Ovary (tissue), 9 donors: ENCODE data around the gene NT5DC4. TPM values are rescaled to one million over a fixed set of nuclear protein-coding genes. Genes with fewer than 3 reads are reported as not detected.

ENCODE experiments used
- DNase-seq, 5 donors: peaks; one replicate each; pipeline ENCODE4 v3.0.0-alpha.2; 2019 to 2020
- H3K27ac ChIP-seq, 2 donors: fragments of 200-600 bp; one replicate each; pipeline versions ENCODE4 v1.5.1 to v1.8.0; 2019 to 2022
- H3K27me3 ChIP-seq: fragments of 200-600 bp; one replicate; pipeline ENCODE4 v1.8.0; 2022
- H3K36me3 ChIP-seq: fragments of 200-600 bp; sonication (generic); one replicate; pipeline ENCODE4 v1.5.1; 2019
- H3K4me1 ChIP-seq: one replicate; pipeline ENCODE4 v1.8.1; 2013; ENCODE audit warnings: mild to moderate bottlenecking, moderate library complexity; ENCODE audit not compliant: insufficient read depth
- H3K4me3 ChIP-seq: fragments of 200-600 bp; sonication (generic); one replicate; pipeline ENCODE4 v1.5.1; 2017
- H3K9me3 ChIP-seq, 2 donors: fragments of 200-600 bp in 1 of 2; sonication (generic) in 1 of 2; one replicate each; pipeline versions ENCODE4 v1.5.1 to v1.8.1; 2013 to 2019; ENCODE audit warnings: mild to moderate bottlenecking in 1 of 2, moderate library complexity in 1 of 2
- CTCF ChIP-seq, 3 donors: fragments of 450-650 bp in 2 of 3; fragments of 200-600 bp in 1 of 3; IDR thresholded peaks; one replicate each; pipeline versions ENCODE4 v1.5.1 to v1.8.0; 2016 to 2022; ENCODE audit warnings: antibody characterized with exemption in 3 of 3, mild to moderate bottlenecking in 1 of 3
- EP300 ChIP-seq: sonication (generic); formaldehyde crosslinking; IDR thresholded peaks from one replicate; pipeline ENCODE4 v1.6.1; 2017; ENCODE audit warnings: antibody characterized with exemption
- POLR2A ChIP-seq: fragments of 450-650 bp; IDR thresholded peaks from one replicate; pipeline ENCODE4 v1.6.1; 2017; ENCODE audit warnings: antibody characterized with exemption, mild to moderate bottlenecking, moderate library complexity
- WGBS, 3 donors: extraction: QIAGEN DNeasy Blood & Tissue Kit in 1 of 3; methylation state at CpG; one replicate each; pipeline versions ENCODE4 v1.1.5 to v1.1.7; 2013 to 2017; 5-methylcytosine and 5-hydroxymethylcytosine counted together
- intact Hi-C, 4 donors: fragments of 100-400 bp; cut with DNase I; formaldehyde crosslinking; loops; one replicate each; pipeline versions ENCODE4 v1.11.0 to v1.15.1; 2022 to 2023
- polyA plus RNA-seq, 2 donors: library from polyadenylated mRNA; stranded (reverse); fragments of 200-250 nt in 1 of 2; fragments of 350-450 nt in 1 of 2; fragmentation: Illumina TruSeq in 1 of 2; extraction: RNeasy Lipid Tissue Mini Kit (QIAGEN cat#74804) in 1 of 2; gene quantifications; one replicate each; pipeline ENCODE4 v1.2.3, GENCODE V29; 2013 to 2014
- total RNA-seq, 7 donors: library from RNA; depleted of rRNA in 2 of 7; stranded (reverse); fragments of >200 nt in 2 of 7; fragmentation: NEBNext Ultra II Directional in 3 of 7; extraction: Animal tissue kit (Norgen Biotek cat#: 25700) in 3 of 7; gene quantifications; one replicate each; pipeline versions ENCODE4 v1.1.0 to v1.2.4, GENCODE V29; 2016 to 2023
- donor health status: DM: no; HTN: no; CAD: no; lungs with moderate emphysema.
- donor health status: DM: no; HTN: no; CAD: no.
- donor health status: Bipolar disorder and iron deficiency.
- donor health status: DM: yes; HTN: yes; CAD: no.
- donor health status: DM: no; HTN: no; CAD: no.
- donor health status: DM: yes; HTN: yes; CAD: no.

NT5DC4 gene
- total and polyA plus RNA-seq, 9 donors, result not detected

GRCh38 chr2:112776113-112776512 lies 55.3 kb downstream of the NT5DC4 start:
- Histone ChIP-seq H3K27me3 (no peaks in the 10 kb centered on the region), H3K4me1 (no peaks in the 10 kb centered on the region), H3K27ac (no peak overlapping the region), H3K4me3 (no peak overlapping the region), H3K9me3 (no peaks in the 10 kb centered on the region), H3K36me3 (no peaks in the 10 kb centered on the region)
- WGBS, 3 donors, result 85 to 89% (median 88%) methylated on average over 3 of the region's 3 CpGs
- no peak for DNase-seq
- intact Hi-C loops, result no loop called here
- TF ChIP-seq CTCF (IDR thresholded peaks at IDR 0.05), result no peak
- no peak for TF ChIP-seq POLR2A
- no peak for TF ChIP-seq EP300

GRCh38 chr2:112777036-112777435 lies 56.2 kb downstream of the NT5DC4 start:
- H3K36me3 ChIP-seq, result no peaks in the 10 kb centered on the region
- H3K4me3 ChIP-seq, result no peak overlapping the region
- no peak for TF ChIP-seq EP300
- no peak for TF ChIP-seq POLR2A
- no peak for TF ChIP-seq CTCF (IDR thresholded peaks at IDR 0.05)
- intact Hi-C loops, result no loop called here
- no peaks in the 10 kb centered on the region for H3K9me3 ChIP-seq
- no peaks in the 10 kb centered on the region for H3K4me1 ChIP-seq
- H3K27me3 ChIP-seq, result no peaks in the 10 kb centered on the region
- DNase-seq, result no peak
- no peak overlapping the region for H3K27ac ChIP-seq

GRCh38 chr2:112779598-112779997 lies 58.8 kb downstream of the NT5DC4 start:
- Histone ChIP-seq H3K4me1 (no peaks in the 10 kb centered on the region), H3K27me3 (no peaks in the 10 kb centered on the region), H3K9me3 (no peaks in the 10 kb centered on the region), H3K27ac (no peak overlapping the region), H3K36me3 (no peaks in the 10 kb centered on the region), H3K4me3 (no peak overlapping the region)
- intact Hi-C loops, result no loop called here
- no peak for DNase-seq
- TF ChIP-seq POLR2A, result no peak
- TF ChIP-seq EP300, result no peak
- no peak for TF ChIP-seq CTCF (IDR thresholded peaks at IDR 0.05)
- 80 to 88% (median 81%) methylated on average over 1 of the region's 1 CpG for WGBS, 3 donors

- Histone ChIP-seq H3K36me3 (no peaks in the 10 kb centered on the region), H3K9me3 (no peaks in the 10 kb centered on the region), H3K27ac (no peak overlapping the region), H3K4me3 (no peak overlapping the region), H3K27me3 (no peaks in the 10 kb centered on the region), H3K4me1 (no peaks in the 10 kb centered on the region)
- DNase-seq, result no peak
- TF ChIP-seq CTCF (IDR thresholded peaks at IDR 0.05), result no peak
- no peak for TF ChIP-seq EP300
- TF ChIP-seq POLR2A, result no peak
- intact Hi-C loops, result no loop called here
- 84 to 89% (median 84%) methylated on average over 3 of the region's 3 CpGs for WGBS, 3 donors
Observed at GRCh38 chr2:112782234-112782799, 61.5 kb downstream of the NT5DC4 start.
